ENCODE results near the gene CLDN24. TPM values are rescaled to one million over a fixed set of nuclear protein-coding genes. Genes with fewer than 3 reads are reported as not detected.

Gene CLDN24
- total RNA-seq, 4 donors from 2014 or later = not detected

DNA sequence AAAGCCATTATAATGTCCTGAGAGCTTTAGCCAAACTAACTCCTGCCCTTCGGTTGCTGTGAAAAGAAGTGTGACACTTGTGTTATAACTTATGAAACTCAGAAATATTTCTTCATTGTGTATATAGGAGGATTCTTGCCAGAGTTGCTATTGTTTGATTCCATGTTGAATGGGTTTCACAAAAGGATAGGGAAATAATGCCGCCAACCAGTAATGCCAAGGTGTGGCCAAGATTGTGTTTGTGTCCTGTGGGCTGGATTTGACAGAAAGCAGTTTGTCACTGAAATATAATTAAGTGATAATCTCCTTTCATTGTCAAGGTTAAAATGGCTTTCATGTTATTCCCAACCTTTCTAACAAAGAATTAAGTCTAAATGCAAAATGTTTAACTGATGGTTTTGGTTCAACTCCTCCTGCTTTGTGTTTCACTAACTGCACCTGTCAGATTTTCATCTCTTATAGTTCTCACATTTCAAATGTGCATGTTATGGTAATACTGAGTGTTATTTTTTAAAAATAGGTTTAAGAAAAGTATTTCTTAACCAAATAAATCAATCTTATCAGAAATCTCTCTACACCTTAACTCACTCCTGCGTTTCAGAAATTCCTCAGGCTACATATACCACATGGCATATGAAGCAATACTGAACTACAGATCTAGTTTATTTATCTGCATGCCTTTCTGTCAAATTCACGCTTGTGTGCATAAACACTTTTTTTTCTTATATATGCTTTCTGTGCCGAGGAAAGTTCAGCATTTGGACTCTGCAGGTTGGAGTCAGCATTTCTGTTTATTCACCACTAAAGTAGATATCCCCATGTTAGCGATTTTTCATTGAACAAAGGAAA, 1.8 kb downstream of the CLDN24 start, which contains the start of gene CLDN22:
Gene CLDN22 (minus strand): TSS at position 66 of the 849 bp plus-strand sequence. CDS start 58 bp downstream, at position 8.
- DNase-seq (no peak), ATAC-seq (no peak)
- no peaks in the 10 kb centered on the region for H3K4me1 ChIP-seq
- H3K27me3 ChIP-seq = no peaks in the 10 kb centered on the region
- H3K27ac ChIP-seq = no peak within 1 kb of the TSS
- H3K9me3 ChIP-seq = no peaks in the 10 kb centered on the region
- intact Hi-C loops (cut with DNase I; ENCODE audit: low total_unique reads) = no loop called here
- H3K4me3 ChIP-seq = no peak within 1 kb of the TSS
- H3K36me3 ChIP-seq = no peaks in the 10 kb centered on the region
- in situ Hi-C loops (cut with MboI; ENCODE audit: low sequenced_read_pairs in 4 of 4) = loop anchor here in 1 of 4 donors (25.0 kb wide), 1 partner anchor 92 kb away; no protein-coding TSS in a partner anchor
- no peak for TF ChIP-seq POLR2A (IDR thresholded peaks at IDR 0.05)

DNA sequence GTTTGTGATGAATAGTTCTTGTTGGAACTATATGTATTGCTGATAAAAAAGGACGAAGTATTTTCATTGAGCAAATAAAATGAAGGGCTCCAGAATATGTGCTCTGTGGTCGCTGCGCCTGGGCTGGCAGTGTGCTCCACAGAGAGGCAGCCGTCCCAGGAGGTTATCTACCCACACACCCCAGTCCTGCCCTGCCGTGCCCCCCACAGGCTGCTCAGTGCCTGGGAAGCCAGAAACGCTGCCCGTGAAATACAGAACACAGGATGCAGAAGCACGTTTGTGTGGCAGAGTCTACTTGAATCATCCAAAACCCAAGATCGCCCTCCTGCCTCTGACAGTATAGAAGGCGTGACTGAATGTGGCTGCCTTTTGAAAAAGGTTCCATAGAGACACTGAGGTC, 3.6 kb downstream of the CLDN24 start:
- Histone ChIP-seq H3K36me3 (peaks cover 0 to 7% of the 10 kb centered on the region in 2 donors), H3K9me3 (no peaks in the 10 kb centered on the region), H3K4me1 (no peaks in the 10 kb centered on the region), H3K27ac (no peak overlapping the region), H3K27me3 (no peaks in the 10 kb centered on the region), H3K4me3 (no peak overlapping the region)
- ATAC-seq (no peak), DNase-seq (no peak)
- in situ Hi-C loops (cut with MboI; ENCODE audit: low sequenced_read_pairs in 4 of 4) = loop anchor here in 1 of 4 donors (25.0 kb wide), 1 partner anchor 94 kb away; no protein-coding TSS in a partner anchor
- TF ChIP-seq, protein P1, sequence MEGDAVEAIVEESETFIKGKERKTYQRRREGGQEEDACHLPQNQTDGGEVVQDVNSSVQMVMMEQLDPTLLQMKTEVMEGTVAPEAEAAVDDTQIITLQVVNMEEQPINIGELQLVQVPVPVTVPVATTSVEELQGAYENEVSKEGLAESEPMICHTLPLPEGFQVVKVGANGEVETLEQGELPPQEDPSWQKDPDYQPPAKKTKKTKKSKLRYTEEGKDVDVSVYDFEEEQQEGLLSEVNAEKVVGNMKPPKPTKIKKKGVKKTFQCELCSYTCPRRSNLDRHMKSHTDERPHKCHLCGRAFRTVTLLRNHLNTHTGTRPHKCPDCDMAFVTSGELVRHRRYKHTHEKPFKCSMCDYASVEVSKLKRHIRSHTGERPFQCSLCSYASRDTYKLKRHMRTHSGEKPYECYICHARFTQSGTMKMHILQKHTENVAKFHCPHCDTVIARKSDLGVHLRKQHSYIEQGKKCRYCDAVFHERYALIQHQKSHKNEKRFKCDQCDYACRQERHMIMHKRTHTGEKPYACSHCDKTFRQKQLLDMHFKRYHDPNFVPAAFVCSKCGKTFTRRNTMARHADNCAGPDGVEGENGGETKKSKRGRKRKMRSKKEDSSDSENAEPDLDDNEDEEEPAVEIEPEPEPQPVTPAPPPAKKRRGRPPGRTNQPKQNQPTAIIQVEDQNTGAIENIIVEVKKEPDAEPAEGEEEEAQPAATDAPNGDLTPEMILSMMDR (IDR thresholded peaks at IDR 0.05 in 4 of 5, conservative IDR thresholded peaks at IDR 0.05 in 1 of 5) = no peak
- TF ChIP-seq POLR2A (IDR thresholded peaks at IDR 0.05) = no peak
- intact Hi-C loops (cut with DNase I; ENCODE audit: low total_unique reads) = no loop called here

DNA sequence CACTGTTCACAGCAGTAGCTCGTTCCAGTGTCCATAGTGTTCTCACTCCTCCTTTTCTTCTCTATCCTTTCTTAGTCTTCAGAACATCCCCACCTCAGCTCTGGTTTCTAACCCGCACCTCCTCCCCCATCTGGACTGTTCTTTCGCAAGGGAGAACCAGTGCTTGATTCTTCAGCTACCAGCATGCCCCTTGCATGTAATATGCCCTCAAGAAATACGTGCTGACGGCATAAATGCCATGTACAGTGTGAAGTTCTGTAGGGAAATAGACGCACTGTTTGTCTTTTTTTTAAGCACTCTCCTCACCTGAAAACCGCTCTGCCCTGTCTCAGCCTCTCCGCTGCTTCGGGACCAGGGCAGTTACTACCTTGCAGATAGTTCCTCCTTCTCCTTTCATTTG, 7.4 kb downstream of the CLDN24 start:
- Histone ChIP-seq H3K27ac (no peak overlapping the region), H3K9me3 (no peaks in the 10 kb centered on the region), H3K27me3 (no peaks in the 10 kb centered on the region), H3K4me1 (no peaks in the 10 kb centered on the region), H3K36me3 (peaks cover 0 to 14% of the 10 kb centered on the region in 2 donors), H3K4me3 (no peak overlapping the region)
- DNase-seq (no peak), ATAC-seq (no peak)
- intact Hi-C loops (cut with DNase I; ENCODE audit: low total_unique reads) (no loop called here), in situ Hi-C loops (cut with MboI; ENCODE audit: low sequenced_read_pairs in 4 of 4) (loop anchor here in 1 of 4 donors (25.0 kb wide), 1 partner anchor 97 kb away; no protein-coding TSS in a partner anchor)
- TF ChIP-seq, protein P1 (IDR thresholded peaks at IDR 0.05 in 4 of 5, conservative IDR thresholded peaks at IDR 0.05 in 1 of 5) = no peak
- TF ChIP-seq POLR2A (IDR thresholded peaks at IDR 0.05) = no peak

DNA sequence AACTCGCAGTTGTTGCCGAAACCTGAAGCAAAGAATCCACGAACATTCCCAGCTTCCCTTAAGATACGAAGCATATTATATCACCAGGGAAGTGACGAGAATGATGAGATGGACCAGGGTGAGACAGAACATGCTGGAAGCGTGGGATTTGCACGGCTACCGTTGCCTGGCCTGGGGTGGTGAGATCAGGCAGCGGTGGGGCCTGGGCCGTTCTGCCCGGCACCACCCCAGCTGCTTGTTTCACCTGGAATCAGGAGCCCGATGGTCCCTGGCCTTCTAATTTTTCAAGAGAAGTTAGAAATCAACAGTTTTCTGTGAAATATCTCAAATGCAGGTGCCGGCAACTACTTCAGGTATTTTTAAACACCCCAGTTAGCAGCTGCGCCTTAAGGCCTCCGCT, 7.9 kb downstream of the CLDN24 start:
- in situ Hi-C loops (cut with MboI; ENCODE audit: low sequenced_read_pairs in 4 of 4) = loop anchor here in 1 of 4 donors (25.0 kb wide), 1 partner anchor 98 kb away; no protein-coding TSS in a partner anchor
- H3K9me3 ChIP-seq = no peaks in the 10 kb centered on the region
- ATAC-seq (no peak), DNase-seq (no peak)
- H3K36me3 ChIP-seq = peaks cover 0 to 14% of the 10 kb centered on the region in 2 donors
- H3K4me3 ChIP-seq = no peak overlapping the region
- H3K27ac ChIP-seq = no peak overlapping the region
- no peaks in the 10 kb centered on the region for H3K4me1 ChIP-seq
- no peaks in the 10 kb centered on the region for H3K27me3 ChIP-seq
- TF ChIP-seq POLR2A (IDR thresholded peaks at IDR 0.05) = no peak
- TF ChIP-seq, protein P1 (IDR thresholded peaks at IDR 0.05 in 4 of 5, conservative IDR thresholded peaks at IDR 0.05 in 1 of 5) = no peak
- intact Hi-C loops (cut with DNase I; ENCODE audit: low total_unique reads) = no loop called here

DNA sequence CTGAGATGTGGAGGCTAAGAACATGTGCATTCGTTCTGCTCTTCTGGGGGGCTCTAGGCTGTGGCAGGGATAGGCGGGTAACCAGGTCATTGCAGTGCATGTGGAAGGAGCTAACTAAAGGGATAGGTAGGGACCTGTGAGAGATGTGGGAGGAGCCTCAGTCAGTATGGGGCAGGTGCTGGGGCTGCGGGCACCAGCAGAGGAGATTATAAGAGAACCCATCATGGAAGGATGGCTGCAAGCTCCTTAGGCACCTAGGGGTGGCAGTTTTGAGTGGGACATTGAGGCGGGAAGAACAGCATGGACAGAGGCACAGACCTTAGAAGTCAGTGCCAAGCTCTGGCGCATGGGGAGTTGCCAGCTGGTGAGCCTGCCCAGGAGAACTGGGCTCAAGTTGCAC, 9.4 kb downstream of the CLDN24 start:
- Histone ChIP-seq H3K27me3 (no peaks in the 10 kb centered on the region), H3K36me3 (peaks cover 0 to 14% of the 10 kb centered on the region in 2 donors), H3K4me1 (no peaks in the 10 kb centered on the region), H3K4me3 (no peak overlapping the region), H3K9me3 (no peaks in the 10 kb centered on the region), H3K27ac (no peak overlapping the region)
- DNase-seq (no peak), ATAC-seq (no peak)
- TF ChIP-seq POLR2A (IDR thresholded peaks at IDR 0.05) = no peak
- TF ChIP-seq, protein P1 (IDR thresholded peaks at IDR 0.05 in 4 of 5, conservative IDR thresholded peaks at IDR 0.05 in 1 of 5) = no peak
- intact Hi-C loops (cut with DNase I; ENCODE audit: low total_unique reads) (no loop called here), in situ Hi-C loops (cut with MboI; ENCODE audit: low sequenced_read_pairs in 4 of 4) (loop anchor here in 1 of 4 donors (25.0 kb wide), 1 partner anchor 99 kb away; no protein-coding TSS in a partner anchor)

All from gastrocnemius medialis (tissue), 4 donors.